DOHH2 (cell line): ENCODE measurements around the gene SH2D7.

Experiments
- EZH2phosphoT487 ChIP-seq: fragments of 200-600 bp; sonication (generic); IDR thresholded peaks from 2 replicates; pipeline ENCODE4 v1.6.1; 2017; ENCODE audit warnings: borderline replicate concordance, mild to moderate bottlenecking, antibody characterized with exemption, low read length, moderate library complexity, mixed read lengths
- TF ChIP-seq, protein P1 (sequence below): fragments of 200-600 bp; sonication (generic); IDR thresholded peaks from one replicate; pipeline ENCODE4 v1.5.1; 2014; ENCODE audit warnings: antibody characterized with exemption, mild to moderate bottlenecking, low read depth, low read length; ENCODE audit not compliant: poor library complexity, severe bottlenecking

GRCh38 chr15:78056714-78057269 is 35.6 kb upstream of the SH2D7 start:
- TF ChIP-seq, protein P1, sequence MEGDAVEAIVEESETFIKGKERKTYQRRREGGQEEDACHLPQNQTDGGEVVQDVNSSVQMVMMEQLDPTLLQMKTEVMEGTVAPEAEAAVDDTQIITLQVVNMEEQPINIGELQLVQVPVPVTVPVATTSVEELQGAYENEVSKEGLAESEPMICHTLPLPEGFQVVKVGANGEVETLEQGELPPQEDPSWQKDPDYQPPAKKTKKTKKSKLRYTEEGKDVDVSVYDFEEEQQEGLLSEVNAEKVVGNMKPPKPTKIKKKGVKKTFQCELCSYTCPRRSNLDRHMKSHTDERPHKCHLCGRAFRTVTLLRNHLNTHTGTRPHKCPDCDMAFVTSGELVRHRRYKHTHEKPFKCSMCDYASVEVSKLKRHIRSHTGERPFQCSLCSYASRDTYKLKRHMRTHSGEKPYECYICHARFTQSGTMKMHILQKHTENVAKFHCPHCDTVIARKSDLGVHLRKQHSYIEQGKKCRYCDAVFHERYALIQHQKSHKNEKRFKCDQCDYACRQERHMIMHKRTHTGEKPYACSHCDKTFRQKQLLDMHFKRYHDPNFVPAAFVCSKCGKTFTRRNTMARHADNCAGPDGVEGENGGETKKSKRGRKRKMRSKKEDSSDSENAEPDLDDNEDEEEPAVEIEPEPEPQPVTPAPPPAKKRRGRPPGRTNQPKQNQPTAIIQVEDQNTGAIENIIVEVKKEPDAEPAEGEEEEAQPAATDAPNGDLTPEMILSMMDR, result no peak
- no peak for TF ChIP-seq EZH2phosphoT487
